Right lobe of liver (tissue), 6 donors: ENCODE measurements around the gene SGCA. TPM values are rescaled to one million over a fixed set of nuclear protein-coding genes. Genes with fewer than 3 reads are reported as not detected.

Experiments
- ATAC-seq, 4 donors: fragments of 200-7000 bp; cut with Tn5 transposase; one replicate each; pipeline ENCODE4 v1.9.1; 2020; ENCODE audit warnings: mild to moderate bottlenecking in 4 of 4, moderate library complexity in 4 of 4
- DNase-seq, 3 donors: peaks; one replicate each; pipeline ENCODE4 v3.0.0-alpha.2; 2020
- H3K27ac ChIP-seq, 3 donors: fragments of 200-600 bp; one replicate each; pipeline ENCODE4 v1.8.0; 2022
- H3K27me3 ChIP-seq, 2 donors: fragments of 200-600 bp; one replicate each; pipeline ENCODE4 v1.8.0; 2022
- H3K36me3 ChIP-seq, 4 donors: fragments of 200-600 bp; sonication (generic) in 1 of 4; one replicate each; pipeline versions ENCODE4 v1.5.1 to v1.8.0; 2017 to 2022; ENCODE audit warnings: control low read depth in 1 of 4
- H3K4me1 ChIP-seq, 4 donors: fragments of 200-600 bp; sonication (generic) in 1 of 4; one replicate each; pipeline versions ENCODE4 v1.5.1 to v1.8.0; 2017 to 2022; ENCODE audit warnings: control low read depth in 1 of 4
- H3K4me3 ChIP-seq, 3 donors: fragments of 200-600 bp; one replicate each; pipeline ENCODE4 v1.8.0; 2022
- H3K9me3 ChIP-seq, 4 donors: fragments of 200-600 bp; sonication (generic) in 1 of 4; one replicate each; pipeline versions ENCODE4 v1.5.1 to v1.8.0; 2017 to 2022; ENCODE audit warnings: control low read depth in 1 of 4
- CTCF ChIP-seq, 4 donors: fragments of 200-600 bp in 3 of 4; fragments of 450-650 bp in 1 of 4; IDR thresholded peaks; one replicate each; pipeline versions ENCODE4 v1.5.1 to v1.8.0; 2016 to 2022; ENCODE audit warnings: antibody characterized with exemption in 4 of 4, mild to moderate bottlenecking in 2 of 4
- POLR2A ChIP-seq: fragments of 450-650 bp; IDR thresholded peaks from one replicate; pipeline ENCODE4 v1.6.1; 2017; ENCODE audit warnings: antibody characterized with exemption, mild to moderate bottlenecking
- WGBS: methylation state at CpG from one replicate; pipeline ENCODE4 v1.1.6; 2018; ENCODE audit warnings: low coverage, low lambda C conversion rate; ENCODE audit not compliant: insufficient coverage; ENCODE audit errors: missing lambda C conversion rate; 5-methylcytosine and 5-hydroxymethylcytosine counted together
- intact Hi-C, 2 donors: fragments of 100-400 bp; cut with DNase I; formaldehyde crosslinking; loops; one replicate each; pipeline versions ENCODE4 v1.11.2 to v1.14.1; 2022
- long read RNA-seq: library from polyadenylated mRNA; unstranded; transcript quantifications from one replicate; pipeline ENCODE4 v2.0.0, GENCODE V29; 2019
- total RNA-seq, 6 experiments: library from RNA; depleted of rRNA in 2 of 6; stranded (reverse); fragments of >200 nt in 2 of 6; fragmentation: NEBNext Ultra II Directional in 3 of 6; extraction: Animal tissue kit (Norgen Biotek cat#: 25700) in 3 of 6; gene quantifications; one replicate each; pipeline versions ENCODE4 v1.1.0 to v1.2.4, GENCODE V29; 2016 to 2023
- donor health status: DM: no; HTN: yes; CAD: no.
- donor health status: DM: no; HTN: no; CAD: no.
- donor health status: DM: no; HTN: no; CAD: no.
- donor health status: DM: no; HTN: yes; CAD: no.
- donor health status: DM: no; HTN: yes; CAD: no.

Gene SGCA
- 1 to 10 TPM in 4 of 6 experiments, under 1 TPM in 2; 0.48 to 2.8 (median 1.6) TPM for total RNA-seq
- long read RNA-seq = 0 reads

GRCh38 chr17:50165867-50166517, at the start of gene SGCA:
TSS of gene SGCA (plus strand) at chr17:50166005. CDS start at chr17:50166041, 36 bp downstream.
- Histone ChIP-seq H3K4me1 (peaks cover 0 to under 1% (median 0%) of the 10 kb centered on the region in 4 donors), H3K9me3 (no peaks in the 10 kb centered on the region), H3K4me3 (no peak within 1 kb of the TSS), H3K36me3 (no peaks in the 10 kb centered on the region), H3K27ac (no peak within 1 kb of the TSS), H3K27me3 (no peaks in the 10 kb centered on the region)
- WGBS = 52% methylated on average over 7 of the region's 15 CpGs
- TF ChIP-seq CTCF (IDR thresholded peaks at IDR 0.05) (no peak), POLR2A (no peak)
- intact Hi-C loops = loop anchor here (10.0 kb wide), 1 partner anchor 51 kb away; no protein-coding TSS in a partner anchor
- DNase-seq (peak in 2 of 3 donors; percentile 19 to 43), ATAC-seq (no peak)

DNA sequence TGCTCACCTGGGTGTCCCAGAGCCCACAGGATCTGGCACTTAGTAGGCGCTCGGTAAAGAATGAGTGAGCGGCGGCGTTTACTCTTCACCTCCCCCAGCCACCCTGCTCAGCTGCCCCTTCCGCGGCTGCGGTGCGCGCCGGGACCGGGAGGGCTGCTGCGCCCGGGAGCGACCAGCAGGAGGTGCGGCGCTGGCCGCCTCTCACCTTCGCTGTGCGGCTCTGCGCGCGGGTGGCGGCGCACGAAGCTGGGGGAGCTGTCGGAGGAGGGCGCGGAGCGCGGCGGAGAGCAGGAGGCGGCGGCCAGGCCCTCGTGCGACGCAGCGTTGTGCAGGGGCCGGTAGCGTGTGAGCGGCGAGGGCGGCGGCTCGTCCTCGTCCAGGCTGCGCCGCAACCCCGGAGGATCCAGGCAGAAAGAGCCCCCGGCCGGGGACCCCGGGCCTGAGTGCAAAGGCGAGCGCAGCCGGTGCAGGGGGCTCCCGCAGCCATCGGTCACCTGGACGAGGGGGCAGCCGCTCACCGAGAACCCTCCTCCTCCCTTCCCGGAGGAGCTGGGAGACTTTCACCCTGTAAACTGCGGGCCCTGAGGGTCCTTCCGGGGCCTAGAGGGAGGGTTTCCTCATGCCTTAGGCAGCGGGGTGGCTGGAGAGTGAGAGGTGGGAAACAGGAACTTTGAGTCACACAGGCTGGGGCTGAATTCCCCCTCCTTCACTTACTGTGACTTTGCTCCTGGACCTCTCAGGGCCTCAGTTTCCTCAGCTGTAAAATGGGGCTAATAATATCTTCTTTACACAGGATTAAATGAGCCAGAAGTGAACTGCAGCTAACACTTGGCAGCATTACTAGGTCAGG, 48.4 kb upstream of the SGCA start:
- intact Hi-C loops = loop anchor here (10.0 kb wide), 1 partner anchor 47 kb away; the partner anchor contains the start of gene SGCA (in 2 of the 2)
- H3K4me1 ChIP-seq = peaks cover 0 to 16% (median 1%) of the 10 kb centered on the region in 4 donors
- WGBS = 21% methylated on average over 23 of the region's 64 CpGs
- peak in 2 of 3 donors; percentile 59 to 70 for DNase-seq
- H3K4me3 ChIP-seq = no peak overlapping the region
- TF ChIP-seq POLR2A = no peak
- peak; percentile 58 to 73 (median 66) for TF ChIP-seq CTCF (IDR thresholded peaks at IDR 0.05)
- no peak overlapping the region for H3K27ac ChIP-seq
- no peaks in the 10 kb centered on the region for H3K9me3 ChIP-seq
- no peaks in the 10 kb centered on the region for H3K36me3 ChIP-seq
- ATAC-seq = peak; percentile 77 to 82 (median 78)
- no peaks in the 10 kb centered on the region for H3K27me3 ChIP-seq

GRCh38 chr17:50118076-50118827, 47.6 kb upstream of the SGCA start:
- no peak for TF ChIP-seq CTCF (IDR thresholded peaks at IDR 0.05)
- TF ChIP-seq POLR2A = no peak
- DNase-seq (no peak), ATAC-seq (peak in 2 of 4 donors; percentile 9 to 20)
- H3K27ac ChIP-seq = no peak overlapping the region
- H3K36me3 ChIP-seq = no peaks in the 10 kb centered on the region
- H3K9me3 ChIP-seq = no peaks in the 10 kb centered on the region
- H3K27me3 ChIP-seq = no peaks in the 10 kb centered on the region
- WGBS = 61% methylated on average over 12 of the region's 23 CpGs
- no peak overlapping the region for H3K4me3 ChIP-seq
- peaks cover 0 to 13% (median 0%) of the 10 kb centered on the region in 4 donors for H3K4me1 ChIP-seq
- intact Hi-C loops = loop anchor here (10.0 kb wide), 1 partner anchor 47 kb away; the partner anchor contains the start of gene SGCA (in 2 of the 2)

GRCh38 chr17:50118828-50119218, 47.0 kb upstream of the SGCA start:
- Histone ChIP-seq H3K27ac (no peak overlapping the region), H3K9me3 (no peaks in the 10 kb centered on the region), H3K36me3 (no peaks in the 10 kb centered on the region), H3K4me3 (no peak overlapping the region), H3K4me1 (peaks cover 0 to 13% (median 0%) of the 10 kb centered on the region in 4 donors), H3K27me3 (no peaks in the 10 kb centered on the region)
- 60% methylated on average over 1 of the region's 4 CpGs for WGBS
- intact Hi-C loops = loop anchor here (10.0 kb wide), 1 partner anchor 46 kb away; the partner anchor contains the start of gene SGCA (in 2 of the 2)
- ATAC-seq (no peak), DNase-seq (no peak)
- TF ChIP-seq POLR2A = no peak
- TF ChIP-seq CTCF (IDR thresholded peaks at IDR 0.05) = no peak
